ENCODE results near the gene OR10C1. TPM values are rescaled to one million over a fixed set of nuclear protein-coding genes. Genes with fewer than 3 reads are reported as not detected.
"Not testable (repeated sequence)": the region's sequence is repeated elsewhere in the genome, so short reads cannot be mapped to it uniquely, and the experiment has no call there.

Gene OR10C1
- total RNA-seq, 1 donor from 2014 or later: not detected

- Mint-ChIP-seq H3K9me3 (ENCODE audit: low read depth) (peaks cover 8% of the 10 kb centered on the region), H3K4me1 (ENCODE audit: low read depth) (peaks cover 7% of the 10 kb centered on the region), H3K27me3 (peaks cover 28% of the 10 kb centered on the region), H3K4me3 (ENCODE audit: low read depth) (no peak overlapping the region), H3K27ac (no peak overlapping the region), H3K36me3 (ENCODE audit: insufficient read depth) (no peaks in the 10 kb centered on the region)
- no peak for DNase-seq (ENCODE audit: low spot score, unreplicated experiment)
- no peak for TF ChIP-seq CTCF (IDR thresholded peaks at IDR 0.05; ENCODE audit: unreplicated experiment)
Measured at GRCh38 chr6:29442719-29443118, 3.6 kb downstream of the OR10C1 start.

- not testable (repeated sequence) for H3K36me3 Mint-ChIP-seq (ENCODE audit: insufficient read depth)
Measured at GRCh38 chr6:29444031-29444430, 4.9 kb downstream of the OR10C1 start.

GRCh38 chr6:29447670-29448069, 8.6 kb downstream of the OR10C1 start:
- H3K27ac Mint-ChIP-seq: no peak overlapping the region
- H3K9me3 Mint-ChIP-seq (ENCODE audit: low read depth): peaks cover 8% of the 10 kb centered on the region
- no peak for TF ChIP-seq CTCF (IDR thresholded peaks at IDR 0.05; ENCODE audit: unreplicated experiment)
- H3K36me3 Mint-ChIP-seq (ENCODE audit: insufficient read depth): no peaks in the 10 kb centered on the region
- DNase-seq (ENCODE audit: low spot score, unreplicated experiment): no peak
- H3K4me1 Mint-ChIP-seq (ENCODE audit: low read depth): no peaks in the 10 kb centered on the region
- H3K27me3 Mint-ChIP-seq: peaks cover 9% of the 10 kb centered on the region
- no peak overlapping the region for H3K4me3 Mint-ChIP-seq (ENCODE audit: low read depth)

More at GRCh38 chr6:29444031-29444430, 4.9 kb downstream of the OR10C1 start:
- not testable (repeated sequence) for H3K27ac Mint-ChIP-seq; H3K4me1 Mint-ChIP-seq (ENCODE audit: low read depth); H3K4me3 Mint-ChIP-seq (ENCODE audit: low read depth); DNase-seq (ENCODE audit: low spot score, unreplicated experiment); H3K9me3 Mint-ChIP-seq (ENCODE audit: low read depth)
- peaks cover 28% of the 10 kb centered on the region for H3K27me3 Mint-ChIP-seq

GRCh38 chr6:29451471-29452193, 12.5 kb downstream of the OR10C1 start:
- H3K4me3 Mint-ChIP-seq (ENCODE audit: low read depth): no peak overlapping the region
- H3K4me1 Mint-ChIP-seq (ENCODE audit: low read depth): no peaks in the 10 kb centered on the region
- H3K27ac Mint-ChIP-seq: no peak overlapping the region
- H3K36me3 Mint-ChIP-seq (ENCODE audit: insufficient read depth): no peaks in the 10 kb centered on the region
- peaks cover 8% of the 10 kb centered on the region for H3K27me3 Mint-ChIP-seq
- DNase-seq (ENCODE audit: low spot score, unreplicated experiment): no peak
- TF ChIP-seq CTCF (IDR thresholded peaks at IDR 0.05; ENCODE audit: unreplicated experiment): no peak
- H3K9me3 Mint-ChIP-seq (ENCODE audit: low read depth): no peaks in the 10 kb centered on the region

GRCh38 chr6:29456971-29457370, 17.9 kb downstream of the OR10C1 start, which contains the start of the genes OR11A1 and OR2H1:
Gene OR11A1, minus strand, starts transcription at chr6:29457071. Its CDS starts 29,430 bp downstream, at chr6:29427641.
Gene OR2H1, plus strand, starts transcription at chr6:29457155. Its CDS starts 4,615 bp downstream, at chr6:29461770.
- H3K27me3 Mint-ChIP-seq: peaks cover 22% of the 10 kb centered on the region
- H3K36me3 Mint-ChIP-seq (ENCODE audit: insufficient read depth): no peaks in the 10 kb centered on the region
- no peak within 1 kb of the TSS for H3K27ac Mint-ChIP-seq
- peaks cover 4% of the 10 kb centered on the region for H3K4me1 Mint-ChIP-seq (ENCODE audit: low read depth)
- no peak for DNase-seq (ENCODE audit: low spot score, unreplicated experiment)
- no peak for TF ChIP-seq CTCF (IDR thresholded peaks at IDR 0.05; ENCODE audit: unreplicated experiment)
- no peaks in the 10 kb centered on the region for H3K9me3 Mint-ChIP-seq (ENCODE audit: low read depth)
- H3K4me3 Mint-ChIP-seq (ENCODE audit: low read depth): no peak within 1 kb of the TSS
